ENCODE measurements around the gene DLG2.

GRCh38 chr11:84929738-84930137 lies 697.4 kb downstream of the DLG2 start:
- TF ChIP-seq CTCF (IDR thresholded peaks at IDR 0.05) (no peak), ZFX (IDR thresholded peaks at IDR 0.05; ENCODE audit: borderline replicate concordance) (no peak)

All from 22Rv1 (cell line).